ENCODE measurements around the gene CR1.

GRCh38 chr1:207603777-207604176, 107.8 kb downstream of the CR1 start:
- TF ChIP-seq CTCF (conservative IDR thresholded peaks at IDR 0.05; ENCODE audit: low read depth in 2 of 2) (no peak), EZH2 (IDR thresholded peaks at IDR 0.05; ENCODE audit: low read depth, unreplicated experiment) (no peak), EZH2phosphoT487 (IDR thresholded peaks at IDR 0.05; ENCODE audit: unreplicated experiment) (no peak), JUNB (IDR thresholded peaks at IDR 0.05; ENCODE audit: unreplicated experiment) (no peak), ZNF331 (CRISPR knock-in tag; IDR thresholded peaks at IDR 0.05; ENCODE audit: low read depth) (no peak), REST (IDR thresholded peaks at IDR 0.05; ENCODE audit: unreplicated experiment) (no peak), CREB1 (CRISPR knock-in tag; IDR thresholded peaks at IDR 0.05; ENCODE audit: low read depth) (no peak), POLR2AphosphoS5 (IDR thresholded peaks at IDR 0.05; ENCODE audit: low read depth) (no peak), STAT1 (IDR thresholded peaks at IDR 0.05; ENCODE audit: unreplicated experiment) (no peak)

Measured in GM23338 (cell line).